ENCODE data around the gene UGT1A1.

UGT1A1 gene

DNA sequence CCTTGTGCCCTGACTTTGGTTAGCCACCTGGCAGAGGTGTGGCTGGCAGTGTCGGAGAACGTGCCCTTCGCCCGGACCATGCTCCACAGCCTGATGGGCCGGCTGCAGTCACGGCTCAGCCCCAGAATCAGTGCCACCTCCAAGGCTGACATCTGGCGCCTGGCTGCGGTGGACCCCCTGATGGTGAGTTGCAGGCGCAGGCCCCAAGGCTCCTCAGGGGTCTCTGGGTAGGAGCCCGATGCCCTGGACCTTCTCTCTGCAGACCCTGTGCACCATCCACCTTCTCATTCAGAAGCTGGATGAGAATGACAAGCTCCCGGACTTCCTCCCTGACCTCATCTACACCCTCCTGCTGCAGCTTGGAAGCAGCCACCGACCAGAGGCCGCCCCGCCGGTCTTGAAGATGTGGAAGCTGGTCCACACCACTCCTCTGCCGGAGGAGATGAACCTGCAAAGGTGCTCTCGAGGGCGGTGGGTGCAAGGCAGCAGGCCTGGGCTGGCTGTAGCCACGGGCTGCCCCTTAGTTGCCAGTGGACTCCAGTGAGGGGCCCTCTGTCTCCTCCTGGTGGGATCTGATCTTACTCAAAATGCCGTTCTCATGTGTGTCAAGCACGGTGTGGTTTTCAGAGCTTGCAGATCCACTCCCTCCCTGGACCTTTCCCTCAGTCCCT lies 62.2 kb downstream of the UGT1A1 start:
- no peak for DNase-seq (ENCODE audit: low read depth)
- no peak overlapping the region for H3K4me3 ChIP-seq (ENCODE audit: low read depth, low read length)

More for the DNA sequence above, 62.2 kb downstream of the UGT1A1 start:
- TF ChIP-seq POLR2A (IDR thresholded peaks at IDR 0.05; ENCODE audit: extremely low read depth, insufficient read length) (no peak), MYC (IDR thresholded peaks at IDR 0.05; ENCODE audit: low read depth, low read length) (no peak), CTCF (IDR thresholded peaks at IDR 0.05; ENCODE audit: low read depth, low read length) (no peak)
- TF ChIP-seq, protein P1, sequence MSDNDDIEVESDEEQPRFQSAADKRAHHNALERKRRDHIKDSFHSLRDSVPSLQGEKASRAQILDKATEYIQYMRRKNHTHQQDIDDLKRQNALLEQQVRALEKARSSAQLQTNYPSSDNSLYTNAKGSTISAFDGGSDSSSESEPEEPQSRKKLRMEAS (IDR thresholded peaks at IDR 0.05; ENCODE audit: low read depth, low read length): no peak

All from NB4 (cell line).